Neuronal stem cell (in vitro differentiated cells): ENCODE measurements around the gene ABHD16A.

Experiments used
- DNase-seq: peaks from one replicate; pipeline ENCODE4 v3.0.0-alpha.2; 2013; ENCODE audit warnings: low spot score
- H2AFZ ChIP-seq: one replicate; pipeline ENCODE4 v1.6.1; 2013; ENCODE audit warnings: mild to moderate bottlenecking, low read length, inconsistent platforms
- H2AK5ac ChIP-seq: 2 replicates; pipeline ENCODE4 v1.6.1; 2013; ENCODE audit warnings: low read depth, mild to moderate bottlenecking, inconsistent platforms, low read length, moderate library complexity, mixed read lengths
- H2BK120ac ChIP-seq: 2 replicates; pipeline ENCODE4 v1.6.1; 2013; ENCODE audit warnings: low read depth, mild to moderate bottlenecking, inconsistent platforms, low read length, moderate library complexity, mixed read lengths
- H2BK12ac ChIP-seq: one replicate; pipeline ENCODE4 v1.6.1; 2013; ENCODE audit warnings: low read length, inconsistent platforms
- H2BK15ac ChIP-seq: 2 replicates; pipeline ENCODE4 v1.6.1; 2013; ENCODE audit warnings: mild to moderate bottlenecking, low read length, inconsistent platforms, mixed read lengths
- H2BK5ac ChIP-seq: one replicate; pipeline ENCODE4 v1.6.1; 2013; ENCODE audit warnings: inconsistent platforms, mild to moderate bottlenecking, low read length, moderate library complexity
- H3K14ac ChIP-seq: one replicate; pipeline ENCODE4 v1.6.1; 2013; ENCODE audit warnings: low read length, inconsistent platforms
- H3K18ac ChIP-seq: 2 replicates; pipeline ENCODE4 v1.6.1; 2013; ENCODE audit warnings: low read length, inconsistent platforms
- H3K23ac ChIP-seq: 2 replicates; pipeline ENCODE4 v1.6.1; 2013; ENCODE audit warnings: low read depth, mild to moderate bottlenecking, mixed read lengths, low read length, inconsistent platforms; ENCODE audit not compliant: poor library complexity
- H3K27ac ChIP-seq: replicated peaks from 3 replicates; pipeline ENCODE4 v1.5.1; 2013; ENCODE audit warnings: low read length, inconsistent platforms
- H3K27me3 ChIP-seq, 3 experiments: 2 replicates each; pipeline ENCODE4 v1.6.1; 2013; ENCODE audit warnings: low read length in 3 of 3, mild to moderate bottlenecking in 2 of 3, inconsistent platforms in 1 of 3, low read depth in 1 of 3, mixed read lengths in 1 of 3, moderate library complexity in 1 of 3; ENCODE audit not compliant: control insufficient read depth in 3 of 3, insufficient read depth in 3 of 3
- H3K36me3 ChIP-seq, 2 donors: replicated peaks in 1 of 2; 2 replicates each; pipeline ENCODE4 v1.6.1; 2013; ENCODE audit warnings: low read length in 2 of 2; ENCODE audit not compliant: control insufficient read depth in 2 of 2, insufficient read depth in 2 of 2
- H3K4ac ChIP-seq: 2 replicates; pipeline ENCODE4 v1.6.1; 2013; ENCODE audit warnings: inconsistent platforms, mild to moderate bottlenecking, low read length, moderate library complexity
- H3K4me1 ChIP-seq, 2 donors: 1 replicate in 1 of 2; 2 replicates in 1 of 2; pipeline ENCODE4 v1.6.1; 2013; ENCODE audit warnings: low read length in 2 of 2, low read depth in 1 of 2; ENCODE audit not compliant: control insufficient read depth in 2 of 2, insufficient read depth in 1 of 2
- H3K4me2 ChIP-seq: one replicate; pipeline ENCODE4 v1.6.1; 2013; ENCODE audit warnings: mild to moderate bottlenecking, low read length, inconsistent platforms; ENCODE audit not compliant: insufficient read depth, poor library complexity, severe bottlenecking
- H3K4me3 ChIP-seq, 2 donors: 2 replicates each; pipeline ENCODE4 v1.5.1; 2013; ENCODE audit warnings: low read length in 2 of 2, mild to moderate bottlenecking in 2 of 2, inconsistent platforms in 1 of 2, moderate library complexity in 1 of 2
- H3K79me1 ChIP-seq: one replicate; pipeline ENCODE4 v1.6.1; 2013; ENCODE audit warnings: low read depth, mild to moderate bottlenecking, inconsistent platforms, low read length, moderate library complexity
- H3K9ac ChIP-seq: one replicate; pipeline ENCODE4 v1.6.1; 2013; ENCODE audit warnings: mild to moderate bottlenecking, low read depth, low read length, inconsistent platforms; ENCODE audit not compliant: poor library complexity
- H3K9me3 ChIP-seq, 2 donors: replicated peaks in 1 of 2; 2 replicates each; pipeline versions ENCODE3 to v1.6.1; 2013; ENCODE audit warnings: low read length in 2 of 2, mild to moderate bottlenecking in 2 of 2, inconsistent platforms in 1 of 2, low read depth in 1 of 2, mixed read lengths in 1 of 2, moderate library complexity in 1 of 2; ENCODE audit not compliant: control insufficient read depth in 2 of 2, insufficient read depth in 1 of 2
- H4K8ac ChIP-seq: one replicate; pipeline ENCODE4 v1.6.1; 2013; ENCODE audit warnings: low read depth, mild to moderate bottlenecking, inconsistent platforms, low read length, moderate library complexity
- H4K91ac ChIP-seq: one replicate; pipeline ENCODE4 v1.6.1; 2013; ENCODE audit warnings: low read length, low read depth, mild to moderate bottlenecking, inconsistent platforms; ENCODE audit not compliant: poor library complexity
- WGBS, 2 donors: extraction: QIAGEN DNeasy Blood & Tissue Kit; methylation state at CpG; one replicate each; pipeline ENCODE4 v1.1.7; 2013; ENCODE audit warnings: missing lambda C conversion rate in 2 of 2, mixed read lengths in 1 of 2; ENCODE audit not compliant: insufficient read length in 2 of 2, insufficient replicate concordance in 1 of 2; ENCODE audit errors: extremely low coverage in 2 of 2; 5-methylcytosine and 5-hydroxymethylcytosine counted together

Gene ABHD16A

DNA sequence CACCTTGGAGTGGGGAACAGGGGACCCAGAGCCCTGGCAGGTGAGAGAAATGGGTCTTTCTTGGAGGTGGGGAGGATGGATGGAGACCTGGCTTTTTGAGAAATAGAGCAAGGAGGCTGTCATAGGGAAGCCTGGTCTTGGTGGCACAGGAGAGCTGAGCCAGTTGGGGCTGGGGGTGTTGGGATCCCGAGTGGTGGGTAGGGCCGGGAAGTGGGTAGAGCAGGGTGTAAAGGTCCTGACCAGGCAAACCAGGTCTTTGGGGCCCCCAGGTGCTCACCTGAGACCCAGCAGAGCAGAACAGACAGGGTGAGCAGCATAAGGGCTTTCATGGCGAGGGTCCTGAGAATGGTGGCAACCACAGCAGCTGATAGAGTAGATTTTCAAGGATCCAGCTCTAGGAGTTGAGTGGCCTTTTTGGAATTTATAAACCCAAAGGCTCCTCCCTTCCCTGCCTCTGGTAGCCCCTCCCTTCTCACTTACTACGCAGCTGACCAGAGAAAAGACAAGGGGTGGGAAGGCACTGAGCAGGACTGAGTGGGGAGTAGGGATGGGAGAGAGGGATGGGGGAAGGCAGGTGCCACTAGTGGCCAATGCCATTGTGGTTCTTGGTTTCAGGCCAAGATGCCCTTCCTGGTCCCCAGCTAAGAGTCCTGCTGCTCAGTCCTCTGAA is 18.4 kb upstream of the ABHD16A start, which contains the start of gene LY6G6C:
TSS of gene LY6G6C (minus strand) at position 396 of the 670 bp plus-strand sequence. CDS start at position 329, 67 bp downstream.
- Histone ChIP-seq H2BK12ac (no peak within 1 kb of the TSS), H3K4me1 (no peaks in the 10 kb centered on the region), H3K14ac (no peak within 1 kb of the TSS), H3K79me1 (no peaks in the 10 kb centered on the region), H2BK120ac (peak within 1 kb of the TSS; percentile 90), H2BK15ac (no peak within 1 kb of the TSS), H3K9me3 (no peaks in the 10 kb centered on the region), H4K8ac (no peak within 1 kb of the TSS), H2AK5ac (peak within 1 kb of the TSS; percentile 47), H3K27ac (no peak within 1 kb of the TSS), H3K36me3 (peaks cover 14 to 19% of the 10 kb centered on the region in 2 donors), H3K23ac (peak within 1 kb of the TSS; percentile 95), H2BK5ac (peak within 1 kb of the TSS; percentile 4), H2AFZ (no peak within 1 kb of the TSS), H3K4me2 (no peak within 1 kb of the TSS), H4K91ac (no peak within 1 kb of the TSS), H3K4ac (no peak within 1 kb of the TSS), H3K18ac (no peak within 1 kb of the TSS), H3K9ac (no peak within 1 kb of the TSS), H3K27me3 (peaks cover 0 to 3% (median 0%) of the 10 kb centered on the region in 3 experiments), H3K4me3 (no peak within 1 kb of the TSS)
- WGBS, 2 donors: no CpG with 5 or more reads among the region's 4 CpGs
- no peak for DNase-seq

DNA sequence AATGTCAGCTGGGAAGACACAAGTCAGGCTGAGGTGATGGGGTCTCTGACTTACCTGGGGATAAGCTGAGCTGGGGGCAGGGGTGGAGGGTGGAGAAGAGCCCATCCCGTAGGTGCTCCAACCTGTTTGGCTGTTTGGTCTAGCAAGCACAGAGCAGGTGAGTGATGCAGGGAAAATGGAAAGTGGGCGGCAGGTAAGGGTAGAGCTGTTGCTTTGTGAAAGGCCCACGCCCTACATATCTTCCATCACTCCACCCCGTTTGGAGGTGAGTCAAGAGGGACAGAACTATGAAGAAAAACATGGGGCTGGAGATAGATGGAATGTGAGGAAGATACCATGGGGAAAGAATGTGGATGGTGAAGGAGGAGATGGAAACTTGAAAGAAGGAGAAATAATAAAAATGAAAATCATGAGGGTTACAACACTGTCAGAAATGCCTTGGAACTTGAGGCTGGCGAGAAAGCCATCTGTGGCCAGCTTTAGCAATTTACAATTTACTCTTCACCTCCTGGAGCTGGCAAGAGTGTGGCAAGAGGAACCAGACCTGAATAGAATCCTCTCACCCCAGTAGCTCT is 17.2 kb upstream of the ABHD16A start:
- no peak overlapping the region for H4K91ac ChIP-seq
- H4K8ac ChIP-seq: no peak overlapping the region
- H3K9ac ChIP-seq: no peak overlapping the region
- no peak overlapping the region for H3K4ac ChIP-seq
- peaks cover 0 to 3% (median 0%) of the 10 kb centered on the region in 3 experiments for H3K27me3 ChIP-seq
- no peak overlapping the region for H3K14ac ChIP-seq
- H3K9me3 ChIP-seq: no peaks in the 10 kb centered on the region
- no peak overlapping the region for H2AK5ac ChIP-seq
- DNase-seq: no peak
- H3K36me3 ChIP-seq: peaks cover 5 to 8% of the 10 kb centered on the region in 2 donors
- H3K23ac ChIP-seq: no peak overlapping the region
- H2AFZ ChIP-seq: no peak overlapping the region
- no peaks in the 10 kb centered on the region for H3K79me1 ChIP-seq
- H3K18ac ChIP-seq: no peak overlapping the region
- no peak overlapping the region for H2BK15ac ChIP-seq
- peaks cover 0 to 2% of the 10 kb centered on the region in 2 donors for H3K4me1 ChIP-seq
- no peak overlapping the region for H3K27ac ChIP-seq
- peak overlapping the region in 1 of 2 donors; percentile 44 for H3K4me3 ChIP-seq
- H2BK120ac ChIP-seq: no peak overlapping the region
- peak overlapping the region; percentile 4 for H2BK5ac ChIP-seq
- no CpG with 5 or more reads among the region's 5 CpGs for WGBS, 2 donors
- H2BK12ac ChIP-seq: no peak overlapping the region
- no peak overlapping the region for H3K4me2 ChIP-seq

DNA sequence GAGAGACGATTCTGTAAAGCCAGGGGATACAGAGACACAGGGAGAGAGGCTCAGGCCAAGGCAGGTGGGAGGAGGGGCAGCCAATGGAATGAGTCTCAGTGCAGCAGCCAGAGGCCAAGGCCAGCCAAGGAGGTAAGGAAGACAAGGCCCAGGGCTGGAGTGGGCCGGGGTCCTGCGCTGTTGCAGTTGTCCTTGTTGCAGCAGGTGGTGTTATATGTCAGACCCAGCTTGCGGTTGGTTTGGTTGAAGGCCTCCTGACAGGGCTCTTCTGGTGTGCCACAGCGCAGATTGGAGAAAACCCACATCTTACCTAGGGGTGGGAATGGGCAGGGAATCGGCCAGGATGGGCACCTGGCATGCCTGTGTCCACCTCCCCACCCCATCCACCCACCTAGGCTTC is 15.9 kb upstream of the ABHD16A start:
- Histone ChIP-seq H3K4me1 (peaks cover 5 to 7% of the 10 kb centered on the region in 2 donors), H3K36me3 (peaks cover 0 to under 1% of the 10 kb centered on the region in 2 donors), H3K4ac (no peak overlapping the region), H3K18ac (no peak overlapping the region), H2BK5ac (no peak overlapping the region), H2AFZ (no peak overlapping the region), H3K14ac (no peak overlapping the region), H3K27ac (no peak overlapping the region), H3K23ac (peak overlapping the region; percentile 8), H3K4me2 (no peak overlapping the region), H2BK12ac (no peak overlapping the region), H3K4me3 (no peak overlapping the region), H2BK15ac (no peak overlapping the region), H3K27me3 (peaks cover 0 to 3% (median 0%) of the 10 kb centered on the region in 3 experiments), H3K9ac (no peak overlapping the region), H2AK5ac (peak overlapping the region; percentile 57), H3K79me1 (no peaks in the 10 kb centered on the region), H3K9me3 (no peaks in the 10 kb centered on the region), H4K8ac (no peak overlapping the region), H2BK120ac (no peak overlapping the region), H4K91ac (no peak overlapping the region)
- WGBS, 2 donors: no CpG with 5 or more reads among the region's 6 CpGs
- no peak for DNase-seq

DNA sequence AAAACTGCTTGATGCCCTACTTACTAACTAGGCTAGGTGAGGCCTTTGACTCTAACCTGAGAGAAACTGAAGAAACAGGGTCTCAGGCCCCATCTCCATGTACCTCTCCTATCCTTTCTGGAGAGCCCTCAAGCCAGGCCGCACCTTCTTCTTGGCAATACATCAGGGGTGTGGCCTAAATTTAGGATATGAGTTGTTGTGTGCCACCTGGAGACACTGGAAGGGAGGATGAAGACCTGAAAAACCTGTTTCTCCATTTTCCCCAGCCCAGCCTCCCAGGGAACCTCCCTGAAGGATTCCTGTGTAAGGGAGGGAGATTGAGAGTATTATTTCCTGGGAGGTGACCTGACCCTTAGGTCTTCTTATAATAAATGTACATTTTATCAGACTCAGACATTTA is 15.1 kb upstream of the ABHD16A start:
- no peaks in the 10 kb centered on the region for H3K9me3 ChIP-seq

More for the DNA sequence above, 15.1 kb upstream of the ABHD16A start:
- H2BK120ac ChIP-seq: no peak overlapping the region
- no CpG with 5 or more reads among the region's 1 CpG for WGBS, 2 donors
- no peak overlapping the region for H4K8ac ChIP-seq
- H3K18ac ChIP-seq: no peak overlapping the region
- peaks cover 0 to 3% (median 0%) of the 10 kb centered on the region in 3 experiments for H3K27me3 ChIP-seq
- peaks cover 12 to 14% of the 10 kb centered on the region in 2 donors for H3K4me1 ChIP-seq
- H2BK15ac ChIP-seq: no peak overlapping the region
- H2AFZ ChIP-seq: no peak overlapping the region
- no peak overlapping the region for H3K4me3 ChIP-seq
- H3K23ac ChIP-seq: no peak overlapping the region
- H2AK5ac ChIP-seq: no peak overlapping the region
- H2BK5ac ChIP-seq: no peak overlapping the region
- H3K27ac ChIP-seq: no peak overlapping the region
- no peak overlapping the region for H3K4me2 ChIP-seq
- no peak overlapping the region for H3K14ac ChIP-seq
- H2BK12ac ChIP-seq: no peak overlapping the region
- DNase-seq: no peak
- H3K9ac ChIP-seq: no peak overlapping the region
- H4K91ac ChIP-seq: no peak overlapping the region
- H3K4ac ChIP-seq: no peak overlapping the region
- no peaks in the 10 kb centered on the region for H3K36me3 ChIP-seq
- H3K79me1 ChIP-seq: no peaks in the 10 kb centered on the region
